ENCODE data around the gene EARS2. TPM values are rescaled to one million over a fixed set of nuclear protein-coding genes. Genes with fewer than 3 reads are reported as not detected.

EARS2 gene
- total and polyA plus RNA-seq, 8 donors, result 16.3 to 27.8 (median 23.2) TPM

DNA sequence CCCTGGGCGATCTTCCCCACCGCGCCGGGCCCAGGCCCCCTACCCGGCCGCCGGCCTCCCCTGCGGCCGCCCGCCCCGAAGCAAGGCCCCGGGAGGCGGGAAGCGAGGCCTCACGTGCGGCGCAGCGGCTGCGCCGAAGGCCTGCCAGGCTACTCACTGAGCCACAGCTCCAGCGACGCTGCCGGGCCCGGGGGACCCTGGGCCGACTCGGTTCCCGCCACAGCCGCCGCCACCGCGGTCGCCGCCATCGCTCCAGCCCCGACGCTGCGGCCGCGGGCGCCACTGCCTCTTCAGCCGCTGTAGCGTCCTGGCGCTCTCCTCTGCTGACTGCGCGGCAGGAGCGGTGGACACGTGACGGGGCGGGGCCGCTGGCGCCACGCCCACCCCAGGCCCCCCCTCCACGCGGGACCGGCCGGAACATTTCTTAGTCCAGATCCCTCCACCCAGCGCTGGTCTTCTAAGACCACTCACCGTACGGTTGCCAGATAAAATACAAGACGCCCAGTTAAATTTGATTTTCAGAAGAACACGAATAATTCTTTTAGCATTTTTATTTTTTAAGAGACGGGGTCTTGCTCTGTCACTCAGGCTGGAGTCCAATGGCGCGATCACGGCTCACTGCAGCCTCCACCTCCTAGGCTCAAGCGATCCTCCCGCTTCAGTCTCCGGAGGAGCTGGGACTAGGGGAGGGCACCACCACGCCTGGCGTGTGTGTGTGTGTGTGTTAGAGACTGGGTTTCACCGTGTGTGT lies 46.8 kb downstream of the EARS2 start, which contains the start of gene GGA2:
TSS of gene GGA2 (minus strand) at position 331 of the 751 bp plus-strand sequence. CDS start at position 248, 83 bp downstream.
- H3K9me3 ChIP-seq, result no peaks in the 10 kb centered on the region
- intact Hi-C loops (cut with DNase I), result no loop called here
- no peaks in the 10 kb centered on the region for H3K27me3 ChIP-seq
- peak within 1 kb of the TSS; percentile 93 to 97 for H3K4me3 ChIP-seq
- ATAC-seq (peak; percentile 93), DNase-seq (peak; percentile 82 to 95 (median 88))
- peaks cover 1 to 45% of the 10 kb centered on the region in 2 donors for H3K4me1 ChIP-seq
- peaks cover 0 to 7% of the 10 kb centered on the region in 2 donors for H3K36me3 ChIP-seq
- peak within 1 kb of the TSS; percentile 82 to 87 for H3K27ac ChIP-seq
- TF ChIP-seq CTCF (IDR thresholded peaks at IDR 0.05), result no peak

GRCh38 chr16:23509782-23510163 lies 47.4 kb downstream of the EARS2 start:
- Histone ChIP-seq H3K27me3 (no peaks in the 10 kb centered on the region), H3K27ac (peak overlapping the region; percentile 82 to 87), H3K4me1 (peaks cover 7 to 51% of the 10 kb centered on the region in 2 donors), H3K36me3 (peaks cover 0 to 7% of the 10 kb centered on the region in 2 donors), H3K4me3 (peak overlapping the region; percentile 93 to 97), H3K9me3 (no peaks in the 10 kb centered on the region)
- DNase-seq (peak in 1 of 4 donors; percentile 26), ATAC-seq (peak; percentile 39)
- intact Hi-C loops (cut with DNase I), result no loop called here
- no peak for TF ChIP-seq CTCF (IDR thresholded peaks at IDR 0.05)

DNA sequence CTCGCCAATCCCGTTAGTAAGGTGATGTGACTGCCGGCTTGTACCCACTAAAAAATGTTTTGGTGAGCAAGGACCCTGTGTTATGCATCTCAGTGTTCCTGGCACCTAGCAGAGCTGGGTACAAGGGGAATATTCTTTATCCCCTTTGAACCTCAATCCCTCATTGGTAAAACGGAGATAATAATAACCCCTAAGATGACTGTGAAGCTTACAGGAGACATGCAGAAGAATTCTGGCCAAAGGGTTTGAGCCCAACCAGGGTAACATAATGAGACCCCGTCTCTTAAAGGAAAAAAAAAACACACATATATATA lies 47.8 kb downstream of the EARS2 start:
- no peak for TF ChIP-seq CTCF (IDR thresholded peaks at IDR 0.05)
- Histone ChIP-seq H3K4me3 (peak overlapping the region; percentile 93 to 97), H3K36me3 (peaks cover 0 to 4% of the 10 kb centered on the region in 2 donors), H3K27ac (peak overlapping the region; percentile 82 to 87), H3K9me3 (no peaks in the 10 kb centered on the region), H3K27me3 (no peaks in the 10 kb centered on the region), H3K4me1 (peaks cover 11 to 54% of the 10 kb centered on the region in 2 donors)
- DNase-seq (no peak), ATAC-seq (no peak)
- intact Hi-C loops (cut with DNase I), result no loop called here

DNA sequence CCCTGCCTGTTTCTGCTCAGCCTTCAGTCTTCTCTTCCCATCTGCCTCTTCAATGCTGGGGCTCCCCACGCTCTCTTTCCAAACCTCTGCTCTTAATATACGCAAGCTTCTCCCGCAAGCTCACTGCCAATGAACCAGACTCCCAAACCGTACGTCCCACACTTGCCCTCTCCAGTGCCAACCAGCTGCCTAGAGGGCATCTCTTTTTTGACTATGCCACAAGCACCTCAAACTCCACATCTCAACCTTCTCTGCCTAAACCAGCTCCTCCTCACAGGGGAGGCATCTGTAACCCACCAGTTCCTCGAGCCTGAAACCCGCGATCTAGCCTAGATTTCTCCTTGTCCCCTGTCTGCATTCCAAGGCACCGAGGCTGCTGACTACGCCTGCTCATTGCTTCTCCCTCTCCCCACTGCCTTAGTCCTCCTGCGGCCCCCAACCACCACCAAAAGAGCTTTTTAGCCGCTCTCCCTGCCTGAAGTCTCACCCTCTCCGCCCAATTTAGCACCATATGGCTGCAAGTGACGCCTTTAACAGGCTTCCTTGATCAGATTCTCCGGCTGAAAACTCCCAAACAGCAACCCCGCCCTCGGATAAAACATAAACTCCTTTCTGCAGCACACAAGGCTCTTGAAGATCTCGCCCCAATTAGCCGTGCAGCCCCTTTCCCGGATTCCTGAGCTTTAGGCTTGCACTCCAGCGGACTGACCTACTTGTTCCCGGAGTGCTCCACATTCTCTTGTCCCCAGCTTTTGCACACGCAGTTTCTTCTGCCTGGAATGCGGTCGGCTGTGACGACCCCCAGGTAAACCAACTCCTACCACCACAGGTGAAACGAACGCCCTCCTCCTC lies 48.3 kb downstream of the EARS2 start:
- Histone ChIP-seq H3K9me3 (no peaks in the 10 kb centered on the region), H3K27me3 (no peaks in the 10 kb centered on the region), H3K4me1 (peaks cover 14 to 60% of the 10 kb centered on the region in 2 donors), H3K36me3 (no peaks in the 10 kb centered on the region), H3K4me3 (peak overlapping the region; percentile 93 to 97), H3K27ac (peak overlapping the region; percentile 13 to 87)
- intact Hi-C loops (cut with DNase I), result no loop called here
- ATAC-seq (peak; percentile 5), DNase-seq (peak in 1 of 4 donors; percentile 22)
- no peak for TF ChIP-seq CTCF (IDR thresholded peaks at IDR 0.05)

- Histone ChIP-seq H3K4me1 (peaks cover 14 to 82% of the 10 kb centered on the region in 2 donors), H3K27me3 (no peaks in the 10 kb centered on the region), H3K4me3 (no peak overlapping the region), H3K27ac (no peak overlapping the region), H3K36me3 (no peaks in the 10 kb centered on the region), H3K9me3 (no peaks in the 10 kb centered on the region)
- DNase-seq (no peak), ATAC-seq (no peak)
- intact Hi-C loops (cut with DNase I), result no loop called here
- TF ChIP-seq CTCF (IDR thresholded peaks at IDR 0.05), result no peak
Measured at GRCh38 chr16:23506606-23506994, 50.5 kb downstream of the EARS2 start.

All from left lung (tissue), 10 donors.